Measurements from ENCODE around the gene GRAMD1B.

- TF ChIP-seq CTCF (conservative IDR thresholded peaks at IDR 0.05; ENCODE audit: low read length), result no peak
- no peak for TF ChIP-seq EZH2phosphoT487 (IDR thresholded peaks at IDR 0.05; ENCODE audit: borderline replicate concordance)
These were observed 129.9 kb downstream of the GRAMD1B start for GRCh38 chr11:123560006-123560405.

Measured in Loucy (cell line).